ENCODE measurements around the gene KCND1. TPM values are rescaled to one million over a fixed set of nuclear protein-coding genes. Genes with fewer than 3 reads are reported as not detected.

KCND1 gene
- total RNA-seq, 4 donors from 2014 or later: 2.1 to 7.5 (median 4.2) TPM

- Histone ChIP-seq H3K27ac (no peak overlapping the region), H3K4me1 (peaks cover 0 to 20% (median 2%) of the 10 kb centered on the region in 4 donors), H3K36me3 (peaks cover 0 to 36% (median 0%) of the 10 kb centered on the region in 3 donors), H3K4me3 (no peak overlapping the region), H3K27me3 (no peaks in the 10 kb centered on the region), H3K9me3 (no peaks in the 10 kb centered on the region)
- TF ChIP-seq CTCF (IDR thresholded peaks at IDR 0.05) (no peak), POLR2A (IDR thresholded peaks at IDR 0.05) (no peak), EP300 (IDR thresholded peaks at IDR 0.05) (no peak)
- WGBS, 2 donors: 60 to 95% methylated on average over 1 of the region's 1 CpG
- no peak for DNase-seq (ENCODE audit: low spot score in 2 of 2)
These were observed 36.4 kb downstream of the KCND1 start for GRCh38 chrX:48935301-48935670.

GRCh38 chrX:48934581-48935300 lies 36.9 kb downstream of the KCND1 start:
- TF ChIP-seq POLR2A (IDR thresholded peaks at IDR 0.05) (no peak), CTCF (IDR thresholded peaks at IDR 0.05) (no peak), EP300 (IDR thresholded peaks at IDR 0.05) (no peak)
- peaks cover 0 to 16% (median 0%) of the 10 kb centered on the region in 4 donors for H3K4me1 ChIP-seq
- DNase-seq (ENCODE audit: low spot score in 2 of 2): no peak
- peaks cover 0 to 40% (median 0%) of the 10 kb centered on the region in 3 donors for H3K36me3 ChIP-seq
- H3K27ac ChIP-seq: no peak overlapping the region
- no peaks in the 10 kb centered on the region for H3K27me3 ChIP-seq
- no peak overlapping the region for H3K4me3 ChIP-seq
- no peaks in the 10 kb centered on the region for H3K9me3 ChIP-seq
- WGBS, 2 donors: 74 to 86% methylated on average over 5 to 7 of the region's 7 CpGs

GRCh38 chrX:48933757-48934156 lies 37.9 kb downstream of the KCND1 start:
- 91 to 92% methylated on average over 2 of the region's 2 CpGs for WGBS, 2 donors
- DNase-seq (ENCODE audit: low spot score in 2 of 2): no peak
- H3K4me3 ChIP-seq: no peak overlapping the region
- peaks cover 0 to 45% (median 0%) of the 10 kb centered on the region in 3 donors for H3K36me3 ChIP-seq
- H3K27ac ChIP-seq: no peak overlapping the region
- no peaks in the 10 kb centered on the region for H3K9me3 ChIP-seq
- H3K4me1 ChIP-seq: peaks cover 0 to 15% (median 0%) of the 10 kb centered on the region in 4 donors
- no peak for TF ChIP-seq CTCF (IDR thresholded peaks at IDR 0.05)
- TF ChIP-seq EP300 (IDR thresholded peaks at IDR 0.05): no peak
- no peak for TF ChIP-seq POLR2A (IDR thresholded peaks at IDR 0.05)
- no peaks in the 10 kb centered on the region for H3K27me3 ChIP-seq

- Histone ChIP-seq H3K4me3 (no peak overlapping the region), H3K27ac (no peak overlapping the region), H3K27me3 (no peaks in the 10 kb centered on the region), H3K4me1 (no peaks in the 10 kb centered on the region), H3K9me3 (no peaks in the 10 kb centered on the region), H3K36me3 (peaks cover 0 to 47% (median 0%) of the 10 kb centered on the region in 3 donors)
- no peak for DNase-seq (ENCODE audit: low spot score in 2 of 2)
- 63 to 75% methylated on average over 2 of the region's 2 CpGs for WGBS, 2 donors
- TF ChIP-seq CTCF (IDR thresholded peaks at IDR 0.05) (no peak), POLR2A (IDR thresholded peaks at IDR 0.05) (no peak), EP300 (IDR thresholded peaks at IDR 0.05) (no peak)
These were observed 43.8 kb downstream of the KCND1 start for GRCh38 chrX:48927736-48928382.

DNA sequence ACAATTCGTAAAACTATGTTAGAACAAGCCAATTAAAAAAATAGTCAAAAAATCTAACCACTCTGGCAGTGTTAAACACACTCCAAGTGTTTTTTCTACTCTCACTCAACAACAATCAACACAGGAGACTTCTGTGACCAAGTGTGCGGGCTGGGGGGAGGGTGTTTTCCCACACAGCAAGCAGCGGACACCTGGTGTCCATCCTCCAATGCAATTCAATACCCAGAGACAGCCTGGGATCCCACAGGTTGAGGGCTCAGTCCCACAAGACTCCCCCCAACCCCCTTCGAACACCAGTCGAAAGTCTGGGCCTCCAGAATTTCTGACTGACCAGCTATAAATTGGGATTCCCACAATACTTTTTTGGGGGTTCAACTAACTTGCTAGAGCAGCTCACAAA lies 44.5 kb downstream of the KCND1 start:
- Histone ChIP-seq H3K27me3 (no peaks in the 10 kb centered on the region), H3K27ac (no peak overlapping the region), H3K4me3 (no peak overlapping the region), H3K36me3 (peaks cover 0 to 47% (median 0%) of the 10 kb centered on the region in 3 donors), H3K9me3 (no peaks in the 10 kb centered on the region), H3K4me1 (no peaks in the 10 kb centered on the region)
- no peak for TF ChIP-seq CTCF (IDR thresholded peaks at IDR 0.05)
- no peak for TF ChIP-seq POLR2A (IDR thresholded peaks at IDR 0.05)
- no peak for TF ChIP-seq EP300 (IDR thresholded peaks at IDR 0.05)
- WGBS, 2 donors: 58 to 80% methylated on average over 5 of the region's 5 CpGs
- no peak for DNase-seq (ENCODE audit: low spot score in 2 of 2)

Measured in tibial nerve (tissue), 4 donors.